ENCODE measurements around the gene SLCO3A1.

GRCh38 chr15:92062505-92062904, 209.0 kb downstream of the SLCO3A1 start:
- TF ChIP-seq CTCF (conservative IDR thresholded peaks at IDR 0.05 in 1 of 2, IDR thresholded peaks at IDR 0.05 in 1 of 2; ENCODE audit: low read depth in 1 of 2, low read length in 2 of 2) (no peak), EZH2 (IDR thresholded peaks at IDR 0.05; ENCODE audit: low read length, missing control alignments) (no peak)
